PC-3 (cell line): ENCODE data around the gene SCART1. TPM values are rescaled to one million over a fixed set of nuclear protein-coding genes. Genes with fewer than 3 reads are reported as not detected.
"Not testable (repeated sequence)": the region's sequence is repeated elsewhere in the genome, so short reads cannot be mapped to it uniquely, and the experiment has no call there.

Experiments
- ATAC-seq: fragments of 200-7000 bp; cut with Tn5 transposase; 2 replicates; pipeline ENCODE4 v1.9.1; 2020; ENCODE audit warnings: mild to moderate bottlenecking, moderate library complexity
- BruUV-seq: library from RNA; stranded (reverse); fragments of 400-500 nt; replicated peaks from 2 replicates; lab custom pipeline; 2021; lab: Mats Ljungman, UMichigan
- CTCF ChIA-PET: fragments of 300-600 bp; sonication (Branson Sonifier 250); formaldehyde crosslinking; loops from one replicate; lab custom pipeline; 2022; ENCODE audit warnings: antibody characterized with exemption; lab: Charles Lee
- POLR2A ChIA-PET: fragments of 300-600 bp; sonication (Branson Sonifier 250); formaldehyde crosslinking; loops from one replicate; lab custom pipeline; 2022; ENCODE audit warnings: antibody characterized with exemption; ENCODE audit not compliant: unreplicated experiment; lab: Charles Lee
- DNase-seq: peaks from one replicate; pipeline ENCODE4 v3.0.0-alpha.2; 2015
- H2AFZ ChIP-seq: fragments of 300-600 bp; sonication (generic); 2 replicates; pipeline ENCODE4 v1.6.0; 2016; ENCODE audit warnings: antibody characterized with exemption, low read length
- H3F3A ChIP-seq: fragments of 300-600 bp; sonication (generic); one replicate; pipeline ENCODE4 v1.6.0; 2017; ENCODE audit warnings: antibody characterized with exemption, low read length, control low read depth, mild to moderate bottlenecking; ENCODE audit not compliant: unreplicated experiment
- H3K27ac ChIP-seq: fragments of 300-600 bp; sonication (generic); 2 replicates; pipeline ENCODE4 v1.5.1; 2016; ENCODE audit warnings: mild to moderate bottlenecking, low read length
- H3K27me3 ChIP-seq: fragments of 300-600 bp; sonication (generic); 2 replicates; pipeline ENCODE4 v1.6.1; 2016; ENCODE audit warnings: low read length, mixed read lengths
- H3K36me3 ChIP-seq: fragments of 300-600 bp; sonication (generic); 2 replicates; pipeline ENCODE4 v1.6.1; 2016; ENCODE audit warnings: low read depth, mixed run types, low read length, mixed read lengths
- H3K4me1 ChIP-seq: fragments of 300-600 bp; sonication (generic); 2 replicates; pipeline ENCODE4 v1.5.1; 2016; ENCODE audit warnings: low read length; ENCODE audit not compliant: insufficient read depth
- H3K4me2 ChIP-seq: fragments of 300-600 bp; sonication (generic); 2 replicates; pipeline ENCODE4 v1.6.0; 2016; ENCODE audit warnings: low read length
- H3K4me3 ChIP-seq: fragments of 300-600 bp; sonication (generic); 2 replicates; pipeline ENCODE4 v1.5.1; 2016; ENCODE audit warnings: mild to moderate bottlenecking, low read length, mixed read lengths
- H3K79me2 ChIP-seq: fragments of 300-600 bp; sonication (generic); 2 replicates; pipeline ENCODE4 v1.6.1; 2017; ENCODE audit warnings: low read length, mixed read lengths
- H3K9ac ChIP-seq: fragments of 300-600 bp; sonication (generic); 2 replicates; pipeline ENCODE4 v1.6.0; 2016; ENCODE audit warnings: mild to moderate bottlenecking, low read length
- H3K9me2 ChIP-seq: fragments of 300-600 bp; sonication (generic); replicated peaks from 2 replicates; pipeline ENCODE4 v1.6.1; 2016; ENCODE audit warnings: mixed run types, low read length, mixed read lengths
- H3K9me3 ChIP-seq: fragments of 300-600 bp; sonication (generic); 2 replicates; pipeline ENCODE4 v1.6.1; 2016; ENCODE audit warnings: low read length, mixed read lengths
- H4K20me1 ChIP-seq: fragments of 300-600 bp; sonication (generic); 2 replicates; pipeline ENCODE4 v1.6.1; 2016; ENCODE audit warnings: low read length, mixed read lengths
- CTCF ChIP-seq: fragments of 300-600 bp; sonication (generic); conservative IDR thresholded peaks from 2 replicates; pipeline ENCODE4 v1.5.1; 2017; ENCODE audit warnings: antibody characterized with exemption, low read depth, mild to moderate bottlenecking, low read length
- EZH2 ChIP-seq: fragments of 300-600 bp; sonication (generic); IDR thresholded peaks from one replicate; pipeline ENCODE4 v1.6.1; 2017; ENCODE audit warnings: antibody characterized with exemption, mild to moderate bottlenecking, low read length; ENCODE audit not compliant: unreplicated experiment
- EZH2phosphoT487 ChIP-seq: fragments of 300-600 bp; sonication (generic); IDR thresholded peaks from 2 replicates; pipeline ENCODE4 v1.6.1; 2018; ENCODE audit warnings: mild to moderate bottlenecking, antibody characterized with exemption, low read length, borderline replicate concordance
- intact Hi-C: fragments of 100-400 bp; cut with micrococcal nuclease; formaldehyde crosslinking; loops from 2 replicates; pipeline ENCODE4 v1.9.0; 2023
- total RNA-seq: library from RNA; depleted of rRNA; stranded (reverse); fragments of >200 nt; gene quantifications from 2 replicates; pipeline ENCODE4 v1.2.3, GENCODE V29; 2014

The SCART1 gene
- total RNA-seq, 1 experiment from 2014 or later = 2.4 TPM

DNA sequence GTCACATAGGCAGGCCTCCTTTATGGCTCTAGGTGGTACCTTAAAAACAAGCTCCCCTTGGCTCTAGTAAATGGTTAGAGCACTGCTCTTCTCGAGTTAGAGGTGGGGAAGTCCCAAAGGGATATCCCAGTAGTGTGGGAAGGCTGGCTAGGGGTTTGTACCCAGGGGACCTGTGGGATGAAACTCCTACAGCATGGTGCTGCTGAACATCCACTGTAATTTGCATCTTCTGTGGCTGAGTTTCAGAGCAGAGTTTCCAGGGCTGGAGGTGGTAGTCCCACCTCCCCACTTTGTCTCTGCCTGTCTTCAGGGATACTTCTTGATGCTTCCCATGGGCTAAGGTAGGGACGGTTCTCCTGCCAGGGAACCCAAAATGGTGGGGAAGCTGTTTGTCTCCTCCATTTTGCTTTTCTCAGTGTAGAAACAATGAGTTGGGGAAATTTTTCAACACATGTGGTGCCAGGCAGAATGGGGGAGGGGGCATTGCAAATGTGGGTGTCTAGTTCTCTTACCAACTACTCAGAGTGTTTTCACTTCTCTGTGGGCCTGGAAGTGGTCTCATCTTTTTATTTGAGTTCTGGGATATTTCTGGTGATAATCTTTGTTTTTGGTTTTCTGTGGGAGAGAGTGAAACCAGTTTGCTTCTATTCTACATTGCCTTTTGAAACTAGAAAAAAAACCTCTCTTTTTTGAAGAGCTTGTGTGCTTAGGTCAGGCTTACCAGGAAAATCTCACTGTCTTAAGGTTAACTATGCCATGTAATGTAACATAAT is 36.3 kb downstream of the SCART1 start:
- H3K9me2 ChIP-seq = no peaks in the 10 kb centered on the region
- peaks cover 8% of the 10 kb centered on the region; the same call in 1 of the 2 replicates for H3K9me3 ChIP-seq
- H4K20me1 ChIP-seq = no peaks in the 10 kb centered on the region
- H2AFZ ChIP-seq = no peak overlapping the region
- BruUV-seq = no TSS peak
- POLR2A ChIA-PET = no interaction called here
- H3K27ac ChIP-seq = no peak overlapping the region
- CTCF ChIA-PET = no interaction called here
- intact Hi-C loops = no loop called here
- H3F3A ChIP-seq = no peaks in the 10 kb centered on the region
- H3K36me3 ChIP-seq = no peaks in the 10 kb centered on the region
- no peak overlapping the region for H3K9ac ChIP-seq
- no peak overlapping the region for H3K4me2 ChIP-seq
- H3K27me3 ChIP-seq = no peaks in the 10 kb centered on the region
- TF ChIP-seq CTCF (no peak), EZH2phosphoT487 (no peak), EZH2 (no peak)
- H3K4me3 ChIP-seq = no peak overlapping the region
- H3K79me2 ChIP-seq = no peaks in the 10 kb centered on the region
- DNase-seq (no peak), ATAC-seq (no peak)
- no peaks in the 10 kb centered on the region for H3K4me1 ChIP-seq

GRCh38 chr10:133493562-133493961 is 39.8 kb downstream of the SCART1 start:
- H3K27ac ChIP-seq, DNase-seq, H3K4me1 ChIP-seq, H3K9me2 ChIP-seq, H2AFZ ChIP-seq, H3K79me2 ChIP-seq, H3F3A ChIP-seq, POLR2A ChIA-PET, H3K9ac ChIP-seq, H3K9me3 ChIP-seq, H4K20me1 ChIP-seq, intact Hi-C loops, ATAC-seq, CTCF ChIA-PET, H3K36me3 ChIP-seq, H3K4me2 ChIP-seq, H3K4me3 ChIP-seq, H3K27me3 ChIP-seq, BruUV-seq: not testable (repeated sequence)

GRCh38 chr10:133497363-133497762 is 43.6 kb downstream of the SCART1 start:
- H3K9ac ChIP-seq, H3F3A ChIP-seq, CTCF ChIA-PET, H3K9me3 ChIP-seq, H4K20me1 ChIP-seq, H3K9me2 ChIP-seq, H3K79me2 ChIP-seq, POLR2A ChIA-PET, DNase-seq, H3K27ac ChIP-seq, ATAC-seq, H3K4me1 ChIP-seq, H2AFZ ChIP-seq, intact Hi-C loops, H3K36me3 ChIP-seq, H3K4me2 ChIP-seq, BruUV-seq, H3K4me3 ChIP-seq, H3K27me3 ChIP-seq: not testable (repeated sequence)

- H3K9ac ChIP-seq, POLR2A ChIA-PET, H3K9me2 ChIP-seq, H2AFZ ChIP-seq, H3K27ac ChIP-seq, DNase-seq, CTCF ChIA-PET, H4K20me1 ChIP-seq, intact Hi-C loops, H3K4me3 ChIP-seq, H3K4me1 ChIP-seq, BruUV-seq, H3F3A ChIP-seq, H3K79me2 ChIP-seq, H3K9me3 ChIP-seq, ATAC-seq, H3K4me2 ChIP-seq, H3K27me3 ChIP-seq, H3K36me3 ChIP-seq: not testable (repeated sequence)
These were observed 45.4 kb downstream of the SCART1 start for GRCh38 chr10:133499176-133499575.

DNA sequence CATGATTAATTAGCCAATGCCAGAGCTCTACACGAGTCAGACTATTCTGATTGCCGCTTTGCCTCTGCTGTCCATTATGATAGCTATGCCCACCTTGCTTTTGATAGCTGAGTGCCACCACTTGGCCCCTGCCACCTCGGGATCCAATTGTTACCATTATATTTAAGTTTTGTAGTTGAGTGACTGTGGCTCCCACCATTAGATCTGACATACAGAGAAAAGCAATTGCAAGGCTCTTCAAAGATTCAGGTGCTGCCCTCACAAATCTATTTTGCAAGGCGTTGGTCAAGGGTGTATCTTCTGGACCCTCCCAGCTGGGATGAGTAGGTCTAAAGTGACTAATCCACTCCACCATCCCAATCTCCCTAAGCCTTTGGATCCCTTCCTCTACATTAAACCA is 47.2 kb downstream of the SCART1 start:
- H3K27ac ChIP-seq, H3K27me3 ChIP-seq, POLR2A ChIA-PET, H3K9me2 ChIP-seq, H3K4me1 ChIP-seq, ATAC-seq, H3K9ac ChIP-seq, H4K20me1 ChIP-seq, H3K4me2 ChIP-seq, H3K4me3 ChIP-seq, H3K36me3 ChIP-seq, H3F3A ChIP-seq, DNase-seq, CTCF ChIA-PET, BruUV-seq, H3K79me2 ChIP-seq, H2AFZ ChIP-seq, H3K9me3 ChIP-seq: not testable (repeated sequence)
- intact Hi-C loops = loop anchor here (10.0 kb wide), 1 partner anchor 176 kb away; no protein-coding TSS in a partner anchor
